GM18520 (cell line): ENCODE data around the gene MYO1E.

ENCODE experiments used
- ATAC-seq: cut with Tn5 transposase; IDR thresholded peaks from one replicate; pipeline ENCODE4 v1.9.1; 2021; ENCODE audit not compliant: unreplicated experiment

Gene MYO1E

DNA sequence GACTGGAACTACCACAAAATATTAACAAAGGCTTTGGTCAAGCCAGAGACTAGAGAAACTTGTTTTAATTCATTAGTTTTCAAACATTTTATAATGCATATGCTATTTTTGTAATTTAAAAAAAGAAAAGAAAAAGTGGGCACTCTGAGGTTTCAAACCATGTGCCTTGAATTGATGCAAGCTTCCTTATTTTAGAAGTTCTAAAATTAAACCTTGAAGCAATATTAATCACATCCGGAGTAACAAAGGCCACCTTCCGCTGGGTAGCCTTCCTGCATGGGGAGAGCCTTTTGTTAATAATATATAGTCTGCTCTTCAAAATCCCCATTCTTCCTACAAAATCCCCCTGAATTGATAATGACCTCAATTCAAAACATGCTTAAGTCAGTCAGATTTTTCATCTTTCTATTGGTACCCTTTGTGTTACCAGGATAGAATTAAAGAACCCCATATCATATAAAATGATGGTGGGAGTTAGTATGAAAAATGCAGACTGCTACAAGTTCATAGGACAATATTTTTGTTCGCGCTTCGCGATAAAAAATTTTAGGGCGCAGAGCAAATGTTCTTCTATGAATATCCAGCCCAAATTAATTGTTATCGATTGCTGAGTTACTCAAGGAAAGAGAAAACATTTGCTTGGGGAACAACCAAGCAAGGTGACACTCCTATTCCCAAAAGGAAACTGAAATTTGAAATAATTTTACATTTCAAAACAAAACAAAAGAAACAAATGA, 135.4 kb downstream of the MYO1E start:
- ATAC-seq: peak; percentile 67

- no peak for ATAC-seq
These were observed 136.3 kb downstream of the MYO1E start for GRCh38 chr15:59236394-59236793.

GRCh38 chr15:59232476-59232875, 140.2 kb downstream of the MYO1E start:
- no peak for ATAC-seq

DNA sequence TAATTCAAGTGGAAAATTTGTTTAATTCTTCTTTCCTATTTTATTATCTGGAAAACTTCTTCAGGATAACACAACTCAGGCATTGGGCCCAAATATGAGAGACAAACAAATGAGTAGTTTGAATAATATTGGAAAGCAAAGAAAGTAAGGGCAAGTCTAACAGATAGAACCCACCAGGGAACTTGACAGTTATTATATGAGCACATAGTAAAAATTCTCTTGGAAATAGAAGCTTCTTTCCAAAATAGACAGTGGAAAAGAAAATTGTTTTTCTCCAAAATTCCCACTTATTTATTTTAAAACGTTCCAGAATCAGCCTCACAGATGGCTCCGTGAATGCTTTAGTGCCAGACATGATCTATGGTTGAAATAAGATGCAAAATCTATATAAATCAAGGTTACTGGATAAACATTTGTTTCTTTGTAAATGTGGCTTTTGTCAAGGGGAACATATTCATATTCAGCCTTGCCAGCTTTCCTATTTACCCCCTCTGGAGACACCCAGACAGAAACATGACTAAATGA, 142.1 kb downstream of the MYO1E start:
- no peak for ATAC-seq

DNA sequence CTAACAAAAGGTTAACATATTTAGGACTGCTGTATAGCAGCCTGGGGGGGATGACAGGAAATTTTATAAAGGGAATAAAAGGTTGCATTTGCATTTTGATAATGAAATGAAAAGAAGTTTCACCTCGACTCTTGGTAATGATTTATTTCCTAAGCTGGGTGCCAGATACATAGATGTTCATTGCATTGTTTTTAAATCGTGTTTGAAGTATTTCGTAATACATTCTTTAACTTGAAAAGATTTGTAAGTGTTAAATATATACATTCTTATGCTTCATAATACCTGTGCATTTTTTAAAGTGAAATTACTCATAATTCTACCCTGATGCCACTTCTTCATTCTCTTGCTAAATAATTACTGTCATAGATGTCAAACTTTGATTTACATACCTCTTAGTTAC, 143.2 kb downstream of the MYO1E start:
- no peak for ATAC-seq

GRCh38 chr15:59229015-59229414, 143.7 kb downstream of the MYO1E start:
- no peak for ATAC-seq

DNA sequence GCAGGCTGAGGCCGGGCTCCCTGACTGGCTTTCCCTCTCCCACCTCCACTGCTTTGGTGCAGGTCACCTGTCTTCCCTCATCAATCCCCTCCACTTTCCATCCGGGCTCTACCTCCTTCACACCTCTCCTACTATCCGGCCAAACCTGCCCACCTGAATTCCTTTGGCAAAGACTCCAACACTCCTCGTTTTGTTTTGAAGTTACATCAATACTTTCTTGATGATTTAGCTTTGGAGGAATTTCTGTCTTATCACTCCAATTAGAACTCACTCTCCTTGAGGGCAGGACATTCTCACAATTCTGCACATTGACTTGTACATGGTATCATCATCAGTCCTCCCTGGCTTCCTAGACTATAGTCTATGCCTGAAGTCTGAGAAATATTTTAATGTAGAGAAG, 145.7 kb downstream of the MYO1E start:
- no peak for ATAC-seq

GRCh38 chr15:59224474-59224873, 148.2 kb downstream of the MYO1E start:
- ATAC-seq: no peak

- ATAC-seq: no peak
These were observed 148.9 kb downstream of the MYO1E start for GRCh38 chr15:59223736-59224135.

GRCh38 chr15:59222906-59223550, 149.6 kb downstream of the MYO1E start:
- ATAC-seq: no peak

- no peak for ATAC-seq
These were observed 150.9 kb downstream of the MYO1E start for GRCh38 chr15:59221511-59222505.

DNA sequence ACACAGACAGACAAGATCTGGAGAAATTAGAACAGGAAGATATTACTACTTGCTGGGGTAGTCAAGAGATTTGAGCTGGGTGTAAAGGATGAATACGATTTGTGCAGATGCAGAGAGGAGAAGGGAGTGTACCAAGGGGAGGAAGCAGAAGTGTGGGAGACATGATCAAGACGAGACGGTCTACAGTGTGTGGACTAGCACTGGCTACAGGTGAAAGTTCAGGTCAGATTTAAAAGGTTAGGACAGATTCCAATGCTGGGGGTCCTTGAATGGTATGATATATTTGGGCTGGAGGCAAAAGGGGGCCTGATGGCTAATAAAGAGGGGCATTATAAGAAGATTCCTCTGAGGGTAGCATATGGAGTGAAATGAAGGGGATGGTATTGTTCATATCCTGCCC, 154.0 kb downstream of the MYO1E start:
- no peak for ATAC-seq

- ATAC-seq: no peak
These were observed 154.7 kb downstream of the MYO1E start for GRCh38 chr15:59217876-59218498.

GRCh38 chr15:59216911-59217310, 155.8 kb downstream of the MYO1E start:
- no peak for ATAC-seq

GRCh38 chr15:59210186-59210585, 162.5 kb downstream of the MYO1E start:
- no peak for ATAC-seq

GRCh38 chr15:59208613-59209249, 163.9 kb downstream of the MYO1E start:
- ATAC-seq: no peak

DNA sequence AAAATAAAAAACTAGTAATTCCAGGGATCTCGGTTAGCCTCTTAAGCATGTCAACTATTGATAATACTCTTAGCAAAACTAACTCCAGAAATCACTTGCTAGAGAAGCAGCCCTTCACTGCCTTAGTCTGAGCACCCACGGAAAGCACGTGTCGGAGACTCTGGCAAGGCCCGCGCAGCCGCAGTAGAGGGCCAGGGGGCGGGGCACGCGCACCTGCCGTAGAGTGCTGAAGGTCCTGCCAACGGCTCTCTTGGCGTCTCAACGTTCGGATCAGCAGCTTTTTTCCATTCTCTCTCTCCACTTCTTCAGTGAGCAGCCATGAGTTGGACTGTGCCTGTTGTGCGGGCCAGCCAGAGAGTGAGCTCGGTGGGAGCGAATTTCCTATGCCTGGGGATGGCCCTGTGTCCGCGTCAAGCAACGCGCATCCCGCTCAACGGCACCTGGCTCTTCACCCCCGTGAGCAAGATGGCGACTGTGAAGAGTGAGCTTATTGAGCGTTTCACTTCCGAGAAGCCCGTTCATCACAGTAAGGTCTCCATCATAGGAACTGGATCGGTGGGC, 166.0 kb downstream of the MYO1E start, which contains the start of gene LDHAL6B:
Gene LDHAL6B (plus strand): TSS at position 221 of the 561 bp plus-strand sequence. CDS start 98 bp downstream, at position 319.
- no peak for ATAC-seq

DNA sequence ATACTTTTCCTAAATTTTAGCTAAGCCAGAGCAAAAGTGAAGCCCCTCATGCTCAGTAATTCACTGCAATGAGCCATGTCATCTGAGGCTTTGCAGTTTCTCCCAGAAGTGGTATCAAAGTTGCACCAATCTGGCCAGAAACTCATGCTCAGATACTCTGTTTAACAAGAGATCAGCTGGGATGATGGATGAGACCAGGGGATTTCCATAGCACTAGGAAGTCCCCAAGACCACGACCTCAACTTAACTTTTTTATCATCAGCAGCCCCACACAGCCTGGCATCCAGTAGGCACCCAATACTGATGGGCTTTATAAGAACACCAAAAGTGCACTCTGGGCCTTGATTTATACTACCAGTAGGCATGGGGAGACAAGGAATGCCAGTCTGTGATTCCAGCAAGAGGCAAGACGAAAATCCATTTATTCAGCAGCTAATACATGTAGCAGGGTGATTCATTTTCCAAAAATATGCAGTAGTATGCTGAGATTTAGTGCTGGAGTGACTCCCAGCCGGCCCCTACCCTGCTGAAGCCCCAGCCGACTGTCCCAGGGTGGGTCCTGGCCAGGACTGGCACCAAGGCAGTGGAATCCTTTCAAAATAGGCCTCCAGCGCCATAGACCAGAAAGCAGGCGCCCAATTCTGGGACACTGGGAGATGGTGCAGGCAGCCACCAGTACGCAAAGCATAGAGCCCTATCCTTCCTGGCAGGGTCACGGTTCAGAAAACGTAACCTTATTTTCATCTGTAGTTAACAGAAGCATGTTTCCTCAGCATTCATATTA, 166.6 kb downstream of the MYO1E start:
- no peak for ATAC-seq

- no peak for ATAC-seq
These were observed 169.0 kb downstream of the MYO1E start for GRCh38 chr15:59203657-59204056.
